EL (cell line): ENCODE data around the gene CLIC4.
"Not testable (repeated sequence)": the region's sequence is repeated elsewhere in the genome, so short reads cannot be mapped to it uniquely, and the experiment has no call there.

ENCODE experiments used
- DNase-seq: peaks from one replicate; pipeline ENCODE4 v3.0.0-alpha.2; 2016

CLIC4 gene

GRCh38 chr1:24744911-24745710 is at the start of gene CLIC4:
Gene CLIC4 (plus strand): TSS chr1:24745447. CDS start chr1:24745554, 107 bp downstream.
- DNase-seq, result peak; percentile 100

- DNase-seq, result no peak
These were observed 49.0 kb upstream of the CLIC4 start for GRCh38 chr1:24696041-24696755.

GRCh38 chr1:24696756-24697330 is 48.4 kb upstream of the CLIC4 start:
- DNase-seq, result no peak

GRCh38 chr1:24697453-24698001 is 47.7 kb upstream of the CLIC4 start:
- DNase-seq, result not testable (repeated sequence)

- not testable (repeated sequence) for DNase-seq
These were observed 46.9 kb upstream of the CLIC4 start for GRCh38 chr1:24698326-24698725.

GRCh38 chr1:24699628-24700027 is 45.6 kb upstream of the CLIC4 start:
- no peak for DNase-seq

- DNase-seq, result peak; percentile 61
These were observed 42.5 kb upstream of the CLIC4 start for GRCh38 chr1:24702511-24703293.

- DNase-seq, result peak; percentile 72
These were observed 40.6 kb upstream of the CLIC4 start for GRCh38 chr1:24704411-24705259.

GRCh38 chr1:24705260-24706073 is 39.8 kb upstream of the CLIC4 start:
- peak; percentile 58 for DNase-seq

GRCh38 chr1:24706074-24706389 is 39.2 kb upstream of the CLIC4 start:
- not testable (repeated sequence) for DNase-seq

- peak; percentile 79 for DNase-seq
These were observed 37.6 kb upstream of the CLIC4 start for GRCh38 chr1:24707687-24708086.

- no peak for DNase-seq
These were observed 36.3 kb upstream of the CLIC4 start for GRCh38 chr1:24708938-24709337.

GRCh38 chr1:24709791-24710441 is 35.3 kb upstream of the CLIC4 start:
- DNase-seq, result no peak

- DNase-seq, result no peak
These were observed 33.9 kb upstream of the CLIC4 start for GRCh38 chr1:24711329-24711728.

GRCh38 chr1:24713176-24713575 is 32.1 kb upstream of the CLIC4 start:
- DNase-seq, result peak; percentile 77

GRCh38 chr1:24713736-24714135 is 31.5 kb upstream of the CLIC4 start:
- DNase-seq, result no peak

GRCh38 chr1:24714859-24715520 is 30.3 kb upstream of the CLIC4 start:
- DNase-seq, result peak; percentile 87

- no peak for DNase-seq
These were observed 29.6 kb upstream of the CLIC4 start for GRCh38 chr1:24715658-24716057.

- no peak for DNase-seq
These were observed 27.2 kb upstream of the CLIC4 start for GRCh38 chr1:24717887-24718650.
